Epithelial cell of proximal tubule (primary cell): ENCODE data around the gene COMMD7. TPM values are rescaled to one million over a fixed set of nuclear protein-coding genes. Genes with fewer than 3 reads are reported as not detected.
"Not testable (repeated sequence)": the region's sequence is repeated elsewhere in the genome, so short reads cannot be mapped to it uniquely, and the experiment has no call there.

Experiments
- DNase-seq: peaks from one replicate; pipeline ENCODE4 v3.0.0-alpha.2; 2011; ENCODE audit warnings: low read depth
- H3K4me3 ChIP-seq: 2 replicates; pipeline ENCODE4 v1.5.1; 2011; ENCODE audit warnings: low read depth, mild to moderate bottlenecking, low read length
- total RNA-seq: library from RNA; depleted of rRNA; stranded (reverse); fragments of >200 nt; gene quantifications from 2 replicates; pipeline ENCODE4 v1.2.3, GENCODE V29; 2015
- TF ChIP-seq, protein P1 (sequence below): conservative IDR thresholded peaks from 2 replicates; pipeline ENCODE4 v1.5.1; 2012; ENCODE audit warnings: low read depth, mild to moderate bottlenecking, low read length

Gene COMMD7
- total RNA-seq, 1 donor from 2014 or later, result 40.1 TPM

DNA sequence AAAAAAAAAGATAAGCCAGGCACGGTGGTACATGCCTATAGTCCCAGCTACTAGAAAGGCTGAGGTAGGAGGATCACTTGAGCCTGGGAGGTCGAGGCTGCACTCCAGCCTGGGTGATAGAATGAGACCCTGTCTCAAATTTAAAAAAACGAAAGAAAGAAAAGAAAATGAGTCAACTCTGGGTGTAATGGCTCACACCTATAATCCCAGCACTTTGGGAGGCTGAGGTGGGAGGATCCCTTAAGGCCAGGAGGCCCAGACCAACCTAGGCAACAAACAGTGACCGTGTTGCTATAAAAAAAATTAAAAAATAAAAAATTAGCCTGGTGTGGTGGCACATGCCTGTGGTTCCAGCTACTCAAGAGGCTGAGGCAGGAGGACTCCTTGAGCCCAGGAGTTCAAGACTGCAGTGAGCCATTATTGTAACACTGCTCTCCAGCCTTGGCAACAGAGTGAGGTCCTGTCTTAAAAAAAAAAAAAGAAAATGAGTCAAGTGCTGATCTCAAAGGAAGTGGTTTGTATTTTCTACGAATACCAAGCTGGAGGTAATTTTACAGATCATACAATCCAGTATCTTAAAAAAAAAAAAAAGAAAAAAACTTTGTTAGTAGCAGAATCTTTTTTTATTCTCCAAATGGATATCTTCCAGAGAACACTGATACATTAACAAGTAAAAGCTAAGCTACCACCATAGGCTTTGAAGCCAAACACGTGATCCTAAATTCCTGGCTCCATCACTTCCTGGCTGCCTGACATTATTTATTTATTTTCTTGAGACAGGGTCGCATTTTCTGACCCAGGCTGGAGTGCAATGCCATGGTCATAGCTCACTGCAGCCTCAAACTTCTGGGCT is 5.7 kb downstream of the COMMD7 start:
- no peak for DNase-seq
- no peak overlapping the region for H3K4me3 ChIP-seq
- TF ChIP-seq, protein P1, sequence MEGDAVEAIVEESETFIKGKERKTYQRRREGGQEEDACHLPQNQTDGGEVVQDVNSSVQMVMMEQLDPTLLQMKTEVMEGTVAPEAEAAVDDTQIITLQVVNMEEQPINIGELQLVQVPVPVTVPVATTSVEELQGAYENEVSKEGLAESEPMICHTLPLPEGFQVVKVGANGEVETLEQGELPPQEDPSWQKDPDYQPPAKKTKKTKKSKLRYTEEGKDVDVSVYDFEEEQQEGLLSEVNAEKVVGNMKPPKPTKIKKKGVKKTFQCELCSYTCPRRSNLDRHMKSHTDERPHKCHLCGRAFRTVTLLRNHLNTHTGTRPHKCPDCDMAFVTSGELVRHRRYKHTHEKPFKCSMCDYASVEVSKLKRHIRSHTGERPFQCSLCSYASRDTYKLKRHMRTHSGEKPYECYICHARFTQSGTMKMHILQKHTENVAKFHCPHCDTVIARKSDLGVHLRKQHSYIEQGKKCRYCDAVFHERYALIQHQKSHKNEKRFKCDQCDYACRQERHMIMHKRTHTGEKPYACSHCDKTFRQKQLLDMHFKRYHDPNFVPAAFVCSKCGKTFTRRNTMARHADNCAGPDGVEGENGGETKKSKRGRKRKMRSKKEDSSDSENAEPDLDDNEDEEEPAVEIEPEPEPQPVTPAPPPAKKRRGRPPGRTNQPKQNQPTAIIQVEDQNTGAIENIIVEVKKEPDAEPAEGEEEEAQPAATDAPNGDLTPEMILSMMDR, result no peak

DNA sequence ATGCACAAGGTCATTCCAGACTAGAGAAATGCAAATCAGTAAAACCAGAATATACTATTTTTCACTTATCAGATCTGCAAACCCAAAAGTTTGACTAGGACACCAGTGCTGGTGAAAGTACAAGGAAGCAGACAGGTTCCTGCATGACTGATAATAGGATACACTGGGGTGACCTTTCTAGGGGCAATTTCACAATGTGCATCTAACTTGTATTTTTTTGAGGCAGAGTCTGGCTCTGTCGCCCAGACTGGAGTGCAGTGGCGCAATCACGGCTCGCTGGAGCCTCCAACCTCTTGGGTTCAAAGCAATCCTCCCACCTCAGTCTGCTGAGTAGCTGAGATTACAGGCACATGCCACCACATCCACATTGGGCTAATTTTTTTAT is 11.4 kb downstream of the COMMD7 start:
- no peak for DNase-seq
- H3K4me3 ChIP-seq, result no peak overlapping the region
- TF ChIP-seq, protein P1, result no peak

DNA sequence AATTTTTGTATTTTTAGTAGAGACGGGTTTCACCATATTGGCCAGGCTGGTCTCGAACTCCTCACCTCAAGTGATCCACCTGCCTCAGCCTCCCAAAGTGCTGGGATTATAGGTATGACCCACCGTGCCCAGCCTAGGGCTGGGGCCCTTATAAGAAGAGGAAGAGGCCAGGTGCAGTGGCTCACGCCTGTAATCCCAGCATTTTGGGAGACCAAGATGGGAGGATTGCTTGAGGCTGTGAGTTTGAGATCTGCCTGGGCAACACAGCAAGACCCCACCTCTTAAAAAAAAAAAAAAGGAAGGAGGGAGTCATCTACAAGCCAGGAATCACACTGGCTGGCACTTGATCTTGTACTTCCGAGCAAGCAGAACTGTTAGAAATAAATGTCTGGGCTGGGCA is 13.9 kb downstream of the COMMD7 start:
- not testable (repeated sequence) for DNase-seq, H3K4me3 ChIP-seq

DNA sequence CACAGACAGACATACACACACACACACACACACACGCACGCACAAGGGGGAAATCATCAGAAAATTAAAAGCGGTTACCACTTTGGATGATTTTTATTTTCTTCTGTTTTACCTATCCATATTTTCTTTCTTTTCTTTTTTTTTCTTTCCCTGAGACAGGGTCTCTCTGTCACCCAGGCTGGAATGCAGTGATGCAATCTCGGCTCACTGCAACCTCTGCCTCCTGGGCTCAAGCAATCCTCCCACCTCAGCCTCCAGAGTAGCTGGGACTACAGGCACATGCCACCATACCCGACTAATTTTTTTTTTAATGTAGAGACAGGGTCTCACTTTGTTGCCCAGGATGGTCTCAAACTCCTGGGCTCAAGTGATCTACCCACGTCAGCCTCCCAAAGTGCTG is 14.8 kb downstream of the COMMD7 start:
- DNase-seq, H3K4me3 ChIP-seq: not testable (repeated sequence)

DNA sequence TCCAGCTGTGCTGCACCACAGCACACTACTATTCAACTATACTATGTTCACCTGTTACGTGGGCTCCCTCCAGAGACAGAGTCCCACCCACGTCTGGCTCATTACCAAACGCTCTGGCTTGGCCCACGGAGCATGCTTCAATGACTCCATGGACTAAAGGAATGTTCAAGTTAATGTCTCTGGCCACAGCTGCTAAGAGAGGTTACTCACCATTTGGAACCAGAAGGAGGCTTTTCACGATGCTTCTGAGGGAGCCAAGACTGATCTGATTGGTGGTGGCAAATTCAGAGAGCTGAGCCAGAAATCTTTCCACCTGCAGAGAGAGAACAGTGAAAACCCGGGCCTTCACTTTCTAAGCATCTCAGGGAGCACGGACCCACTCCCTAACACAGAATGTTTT is 15.6 kb downstream of the COMMD7 start:
- peak; percentile 86 for DNase-seq
- H3K4me3 ChIP-seq, result no peak overlapping the region
- TF ChIP-seq, protein P1, result no peak

DNA sequence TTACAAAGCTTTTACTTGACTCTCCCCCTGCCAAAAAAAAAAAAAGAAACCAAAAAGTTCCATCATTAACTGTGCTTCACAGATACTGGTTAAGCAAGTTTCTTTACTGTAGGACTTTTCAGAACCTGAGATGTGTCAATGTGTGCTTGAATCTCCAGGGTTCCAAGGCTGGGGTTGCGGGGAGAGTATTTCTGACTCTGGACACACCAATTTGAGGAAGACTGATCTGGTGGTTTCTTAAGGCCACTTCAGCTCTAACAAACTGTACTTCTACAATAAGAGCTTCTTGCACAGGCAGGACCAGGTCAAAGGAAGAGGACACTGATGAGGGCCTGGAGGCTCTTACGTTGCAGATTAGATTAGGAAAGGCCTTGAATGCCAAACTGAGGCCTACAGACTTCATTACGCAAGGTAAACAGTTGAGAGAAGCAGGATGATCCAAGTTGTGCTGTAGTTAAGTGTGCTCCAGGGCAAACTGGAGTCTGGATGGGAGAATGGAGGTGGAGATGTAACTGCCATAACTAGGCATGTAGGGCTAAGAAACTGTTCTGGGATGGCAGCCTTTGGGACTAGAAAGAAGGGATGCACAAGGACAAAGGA is 24.4 kb downstream of the COMMD7 start:
- TF ChIP-seq, protein P1, result no peak
- DNase-seq, result no peak

DNA sequence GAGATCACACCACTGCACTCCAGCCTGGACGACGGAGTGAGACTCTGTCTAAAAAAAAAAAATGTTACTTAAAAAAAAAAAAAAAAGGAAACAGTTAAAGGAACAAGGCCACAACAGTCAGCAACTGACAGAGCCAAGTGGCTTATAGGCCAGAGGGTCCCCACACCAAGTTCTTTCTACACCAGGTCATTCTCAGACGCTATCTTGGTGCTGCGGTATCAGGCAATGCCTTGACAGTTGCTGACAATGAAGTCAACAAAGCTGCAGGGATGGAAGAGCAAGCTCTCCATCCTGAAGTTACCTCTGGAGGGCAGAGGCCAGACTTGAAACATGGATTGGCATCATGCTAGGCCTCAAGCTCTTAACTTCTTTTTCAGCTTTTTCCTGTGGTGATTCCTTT is 31.9 kb downstream of the COMMD7 start:
- no peak for DNase-seq
- TF ChIP-seq, protein P1, result no peak
- H3K4me3 ChIP-seq, result no peak overlapping the region

More for the DNA sequence above, 24.4 kb downstream of the COMMD7 start:
- H3K4me3 ChIP-seq, result no peak overlapping the region

DNA sequence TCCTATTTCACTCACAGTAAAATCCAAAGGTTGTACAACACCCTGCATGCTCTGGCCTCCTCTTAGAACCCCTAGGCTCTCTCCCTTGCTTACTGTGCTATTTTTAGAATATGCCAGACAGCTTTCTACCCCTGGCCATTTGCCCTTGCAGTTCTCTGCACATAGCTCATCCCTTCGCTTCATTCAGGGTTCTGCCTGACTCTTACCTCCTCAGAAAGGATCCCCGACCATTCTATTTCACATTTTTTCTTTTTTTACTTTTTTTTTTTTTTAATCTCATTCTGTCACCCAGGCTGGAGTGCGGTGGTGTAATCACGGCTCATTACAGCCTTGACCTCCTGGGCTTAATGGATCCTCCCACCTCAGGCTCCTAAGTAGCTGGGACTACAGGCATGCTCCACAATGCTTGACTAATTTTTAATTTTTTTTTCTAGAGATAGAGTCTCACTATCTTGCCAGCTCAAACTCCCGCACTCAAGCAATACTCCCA is 33.6 kb downstream of the COMMD7 start:
- no peak for DNase-seq
- H3K4me3 ChIP-seq, result no peak overlapping the region
- TF ChIP-seq, protein P1, result no peak

DNA sequence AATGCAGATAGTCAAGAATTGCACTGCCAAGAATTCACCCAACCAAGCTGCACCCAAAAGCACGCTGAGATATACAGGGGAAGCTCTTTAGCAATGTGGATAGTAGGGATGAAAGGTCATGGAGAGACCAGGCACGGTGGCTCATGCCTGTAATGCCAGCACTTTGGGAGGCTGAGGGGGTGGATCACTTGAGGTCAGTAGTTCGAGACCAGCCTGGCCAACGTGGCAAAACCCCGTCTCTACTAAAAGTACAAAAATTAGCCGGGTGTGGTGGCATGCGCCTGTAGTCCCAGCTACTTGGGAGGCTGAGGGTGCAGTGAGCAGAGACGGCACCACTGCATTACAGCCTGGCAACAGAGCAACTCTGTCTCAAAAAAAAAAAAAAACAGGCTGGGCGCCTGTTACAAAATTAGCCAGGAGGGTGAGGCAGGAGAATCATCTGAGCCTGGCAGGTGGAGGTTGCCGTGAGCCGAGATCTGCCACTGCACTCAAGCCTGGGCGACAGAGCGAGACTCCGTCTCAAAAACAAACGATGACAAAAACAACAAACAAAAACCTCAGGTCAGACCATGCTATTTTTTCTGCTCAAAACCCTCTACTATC is 34.1 kb downstream of the COMMD7 start:
- DNase-seq, H3K4me3 ChIP-seq: not testable (repeated sequence)
